ENCODE results near the gene ABR. TPM values are rescaled to one million over a fixed set of nuclear protein-coding genes. Genes with fewer than 3 reads are reported as not detected.
"Not testable (repeated sequence)": the region's sequence is repeated elsewhere in the genome, so short reads cannot be mapped to it uniquely, and the experiment has no call there.

ABR gene
- polyA plus RNA-seq, 3 donors, result 19.8 to 160 (median 26.0) TPM

- no peaks in the 10 kb centered on the region for H3K4me1 ChIP-seq (ENCODE audit: control insufficient read depth in 1 of 2, insufficient read depth in 2 of 2, low read length in 2 of 2)
- H2AFZ ChIP-seq (ENCODE audit: insufficient read depth, low read depth, low read length, poor library complexity, severe bottlenecking), result no peak overlapping the region
- H4K20me1 ChIP-seq (ENCODE audit: insufficient read depth, low read length), result peaks cover 25% of the 10 kb centered on the region
- H3K79me2 ChIP-seq (ENCODE audit: insufficient read depth, low read length), result no peaks in the 10 kb centered on the region
- H3K9me3 Mint-ChIP-seq, result peaks cover 5 to 29% (median 23%) of the 10 kb centered on the region in 7 donors
- H3K36me3 ChIP-seq (replicated peaks in 1 of 2; ENCODE audit: control insufficient read depth in 1 of 2, insufficient read depth in 2 of 2, low read length in 2 of 2), result peaks cover 63 to 74% of the 10 kb centered on the region in 2 donors
- H3K4me3 ChIP-seq (replicated peaks in 1 of 3; ENCODE audit: low read depth in 2 of 3, low read length in 3 of 3), result no peak overlapping the region
- H3K27ac Mint-ChIP-seq, result no peak overlapping the region
- peaks cover 18 to 26% of the 10 kb centered on the region in 2 donors for H3K9me3 ChIP-seq (replicated peaks in 1 of 2; ENCODE audit: control insufficient read depth in 1 of 2, insufficient read depth in 1 of 2, low read length in 2 of 2)
- no peak overlapping the region for H3K4me2 ChIP-seq (replicated peaks; ENCODE audit: extremely low read depth, low read length, poor library complexity, severe bottlenecking)
- H3K27ac ChIP-seq (ENCODE audit: low read depth in 1 of 2, low read length in 2 of 2), result no peak overlapping the region
- H3K36me3 Mint-ChIP-seq, result peaks cover 56 to 77% of the 10 kb centered on the region in 2 donors
- no peaks in the 10 kb centered on the region for H3K4me1 Mint-ChIP-seq
- TF ChIP-seq, protein P1, sequence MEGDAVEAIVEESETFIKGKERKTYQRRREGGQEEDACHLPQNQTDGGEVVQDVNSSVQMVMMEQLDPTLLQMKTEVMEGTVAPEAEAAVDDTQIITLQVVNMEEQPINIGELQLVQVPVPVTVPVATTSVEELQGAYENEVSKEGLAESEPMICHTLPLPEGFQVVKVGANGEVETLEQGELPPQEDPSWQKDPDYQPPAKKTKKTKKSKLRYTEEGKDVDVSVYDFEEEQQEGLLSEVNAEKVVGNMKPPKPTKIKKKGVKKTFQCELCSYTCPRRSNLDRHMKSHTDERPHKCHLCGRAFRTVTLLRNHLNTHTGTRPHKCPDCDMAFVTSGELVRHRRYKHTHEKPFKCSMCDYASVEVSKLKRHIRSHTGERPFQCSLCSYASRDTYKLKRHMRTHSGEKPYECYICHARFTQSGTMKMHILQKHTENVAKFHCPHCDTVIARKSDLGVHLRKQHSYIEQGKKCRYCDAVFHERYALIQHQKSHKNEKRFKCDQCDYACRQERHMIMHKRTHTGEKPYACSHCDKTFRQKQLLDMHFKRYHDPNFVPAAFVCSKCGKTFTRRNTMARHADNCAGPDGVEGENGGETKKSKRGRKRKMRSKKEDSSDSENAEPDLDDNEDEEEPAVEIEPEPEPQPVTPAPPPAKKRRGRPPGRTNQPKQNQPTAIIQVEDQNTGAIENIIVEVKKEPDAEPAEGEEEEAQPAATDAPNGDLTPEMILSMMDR (IDR thresholded peaks at IDR 0.05), result no peak
- no peak for DNase-seq
- intact Hi-C loops (cut with micrococcal nuclease), result no loop called here
- H3K4me3 Mint-ChIP-seq, result no peak overlapping the region
- no peak overlapping the region for H3K9ac ChIP-seq (ENCODE audit: insufficient read depth, low read length, poor library complexity, severe bottlenecking)
- 98% methylated on average over 7 of the region's 10 CpGs for WGBS (ENCODE audit: insufficient coverage)
- no peaks in the 10 kb centered on the region for H3K27me3 Mint-ChIP-seq (ENCODE audit: low read depth in 3 of 3)
- H3K27me3 ChIP-seq (ENCODE audit: control insufficient read depth in 2 of 2, insufficient read depth in 2 of 2, low read length in 2 of 2), result no peaks in the 10 kb centered on the region
Measured at GRCh38 chr17:1067282-1067956, 112.4 kb downstream of the ABR start.

DNA sequence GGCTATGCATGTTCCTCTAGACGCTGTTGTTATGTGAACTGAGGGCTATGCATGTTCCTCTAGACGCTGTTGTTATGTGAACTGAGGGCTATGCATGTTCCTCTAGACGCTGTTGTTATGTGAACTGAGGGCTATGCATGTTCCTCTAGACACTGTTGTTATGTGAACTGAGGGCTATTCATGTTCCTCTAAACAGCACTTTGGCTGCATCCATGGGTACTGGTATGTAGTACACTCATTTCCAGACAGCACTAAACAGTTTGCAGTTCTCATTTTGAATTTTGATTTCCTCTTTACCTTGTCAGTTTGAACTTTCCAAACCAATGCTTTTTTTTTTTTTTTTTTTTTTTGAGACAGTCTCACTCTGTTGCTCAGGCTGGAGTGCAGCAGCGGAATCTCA lies 114.4 kb downstream of the ABR start:
- 100% methylated on average over 1 of the region's 4 CpGs for WGBS (ENCODE audit: insufficient coverage)
- H3K9ac ChIP-seq (ENCODE audit: insufficient read depth, low read length, poor library complexity, severe bottlenecking); H3K27ac Mint-ChIP-seq; H3K4me1 Mint-ChIP-seq; H3K27ac ChIP-seq (ENCODE audit: low read depth in 1 of 2, low read length in 2 of 2); H3K4me1 ChIP-seq (ENCODE audit: control insufficient read depth in 1 of 2, insufficient read depth in 2 of 2, low read length in 2 of 2); H3K27me3 ChIP-seq (ENCODE audit: control insufficient read depth in 2 of 2, insufficient read depth in 2 of 2, low read length in 2 of 2); H3K4me3 ChIP-seq (replicated peaks in 1 of 3; ENCODE audit: low read depth in 2 of 3, low read length in 3 of 3); H3K27me3 Mint-ChIP-seq (ENCODE audit: low read depth in 3 of 3); H3K4me2 ChIP-seq (replicated peaks; ENCODE audit: extremely low read depth, low read length, poor library complexity, severe bottlenecking); DNase-seq; intact Hi-C loops (cut with micrococcal nuclease); H3K4me3 Mint-ChIP-seq; H3K79me2 ChIP-seq (ENCODE audit: insufficient read depth, low read length); H2AFZ ChIP-seq (ENCODE audit: insufficient read depth, low read depth, low read length, poor library complexity, severe bottlenecking): not testable (repeated sequence)
- H4K20me1 ChIP-seq (ENCODE audit: insufficient read depth, low read length), result peaks cover 24% of the 10 kb centered on the region
- peaks cover 55 to 72% of the 10 kb centered on the region in 2 donors for H3K36me3 ChIP-seq (replicated peaks in 1 of 2; ENCODE audit: control insufficient read depth in 1 of 2, insufficient read depth in 2 of 2, low read length in 2 of 2)
- peaks cover 18 to 26% of the 10 kb centered on the region in 2 donors for H3K9me3 ChIP-seq (replicated peaks in 1 of 2; ENCODE audit: control insufficient read depth in 1 of 2, insufficient read depth in 1 of 2, low read length in 2 of 2)
- H3K9me3 Mint-ChIP-seq, result peaks cover 5 to 29% (median 23%) of the 10 kb centered on the region in 7 donors
- peaks cover 54 to 71% of the 10 kb centered on the region in 2 donors for H3K36me3 Mint-ChIP-seq
